GM21390 (cell line): ENCODE measurements around the gene CAPN13.

Source experiments
- ATAC-seq: cut with Tn5 transposase; IDR thresholded peaks from one replicate; pipeline ENCODE4 v1.9.1; 2021; ENCODE audit not compliant: unreplicated experiment

The CAPN13 gene

GRCh38 chr2:30786923-30787685, 20.1 kb downstream of the CAPN13 start:
- ATAC-seq, result no peak

- ATAC-seq, result no peak
Measured at GRCh38 chr2:30784682-30785081, 22.6 kb downstream of the CAPN13 start.

- no peak for ATAC-seq
Measured at GRCh38 chr2:30781961-30782533, 25.2 kb downstream of the CAPN13 start.

- ATAC-seq, result no peak
Measured at GRCh38 chr2:30781451-30781850, 25.8 kb downstream of the CAPN13 start.

- ATAC-seq, result no peak
Measured at GRCh38 chr2:30780776-30781330, 26.4 kb downstream of the CAPN13 start.

GRCh38 chr2:30778611-30779010, 28.6 kb downstream of the CAPN13 start:
- no peak for ATAC-seq

- ATAC-seq, result no peak
Measured at GRCh38 chr2:30777661-30778505, 29.4 kb downstream of the CAPN13 start.

GRCh38 chr2:30776831-30777635, 30.2 kb downstream of the CAPN13 start:
- ATAC-seq, result no peak

- no peak for ATAC-seq
Measured at GRCh38 chr2:30775833-30776232, 31.4 kb downstream of the CAPN13 start.

- no peak for ATAC-seq
Measured at GRCh38 chr2:30772021-30772705, 35.1 kb downstream of the CAPN13 start.

- no peak for ATAC-seq
Measured at GRCh38 chr2:30770816-30771576, 36.2 kb downstream of the CAPN13 start.

GRCh38 chr2:30769891-30770462, 37.3 kb downstream of the CAPN13 start:
- ATAC-seq, result no peak

GRCh38 chr2:30769481-30769780, 37.8 kb downstream of the CAPN13 start:
- no peak for ATAC-seq

- no peak for ATAC-seq
Measured at GRCh38 chr2:30768708-30769480, 38.4 kb downstream of the CAPN13 start.

- no peak for ATAC-seq
Measured at GRCh38 chr2:30768036-30768686, 39.1 kb downstream of the CAPN13 start.

- no peak for ATAC-seq
Measured at GRCh38 chr2:30766666-30767065, 40.6 kb downstream of the CAPN13 start.

GRCh38 chr2:30765876-30766470, 41.3 kb downstream of the CAPN13 start:
- ATAC-seq, result no peak

GRCh38 chr2:30765191-30765590, 42.1 kb downstream of the CAPN13 start:
- ATAC-seq, result no peak
